Muscle of leg (tissue), 11 donors: ENCODE data around the gene RPRD2. TPM values are rescaled to one million over a fixed set of nuclear protein-coding genes. Genes with fewer than 3 reads are reported as not detected.

ENCODE experiments used
- DNase-seq: peaks from one replicate; pipeline ENCODE4 v3.0.0; 2013
- H3K27ac ChIP-seq: one replicate; pipeline ENCODE4 v1.5.1; 2013; ENCODE audit warnings: mild to moderate bottlenecking, low read length, control low read depth
- H3K27me3 ChIP-seq: one replicate; pipeline ENCODE4 v1.6.1; 2013; ENCODE audit warnings: low read length; ENCODE audit not compliant: control insufficient read depth, insufficient read depth
- H3K36me3 ChIP-seq: one replicate; pipeline ENCODE4 v1.6.1; 2013; ENCODE audit warnings: low read length; ENCODE audit not compliant: control insufficient read depth, insufficient read depth
- H3K4me1 ChIP-seq: one replicate; pipeline ENCODE4 v1.6.1; 2013; ENCODE audit warnings: low read length; ENCODE audit not compliant: control insufficient read depth, insufficient read depth
- H3K4me3 ChIP-seq: one replicate; pipeline ENCODE4 v1.5.1; 2013; ENCODE audit warnings: low read length, control low read depth
- H3K9me3 ChIP-seq: replicated peaks from 2 replicates; pipeline ENCODE4 v1.6.1; 2013; ENCODE audit warnings: low read depth, low read length; ENCODE audit not compliant: control insufficient read depth
- WGBS: methylation state at CpG from one replicate; pipeline ENCODE4 v1.1.5; 2013; ENCODE audit warnings: missing lambda C conversion rate; ENCODE audit not compliant: insufficient coverage; 5-methylcytosine and 5-hydroxymethylcytosine counted together
- polyA plus RNA-seq, 8 donors: library from polyadenylated mRNA; unstranded; fragments of 120-200 nt; gene quantifications; one replicate each; pipeline versions ENCODE4 v1.2.1 to v1.2.3, GENCODE V29; 2013; ENCODE audit warnings: inconsistent platforms in 1 of 8, low replicate concordance in 1 of 8; ENCODE audit not compliant: insufficient read length in 8 of 8, insufficient read depth in 1 of 8
- total RNA-seq: library from RNA; stranded (reverse); fragments of 120-200 nt; gene quantifications from one replicate; pipeline ENCODE4 v1.2.4, GENCODE V29; 2013

RPRD2 gene
- total and polyA plus RNA-seq, 9 donors = 10.2 to 27.3 (median 24.0) TPM

- WGBS = no CpG with 5 or more reads among the region's 2 CpGs
- Histone ChIP-seq H3K4me1 (no peaks in the 10 kb centered on the region), H3K27me3 (no peaks in the 10 kb centered on the region), H3K27ac (no peak overlapping the region), H3K4me3 (no peak overlapping the region), H3K36me3 (no peaks in the 10 kb centered on the region), H3K9me3 (no peaks in the 10 kb centered on the region)
- no peak for DNase-seq
Measured at GRCh38 chr1:150408800-150409199, 44.9 kb downstream of the RPRD2 start.

GRCh38 chr1:150409504-150410362 lies 45.8 kb downstream of the RPRD2 start:
- H3K36me3 ChIP-seq = no peaks in the 10 kb centered on the region
- H3K27me3 ChIP-seq = no peaks in the 10 kb centered on the region
- no peak overlapping the region for H3K4me3 ChIP-seq
- no peak overlapping the region for H3K27ac ChIP-seq
- no peak for DNase-seq
- H3K9me3 ChIP-seq = no peaks in the 10 kb centered on the region
- WGBS = 93% methylated on average over 5 of the region's 12 CpGs
- H3K4me1 ChIP-seq = no peaks in the 10 kb centered on the region

DNA sequence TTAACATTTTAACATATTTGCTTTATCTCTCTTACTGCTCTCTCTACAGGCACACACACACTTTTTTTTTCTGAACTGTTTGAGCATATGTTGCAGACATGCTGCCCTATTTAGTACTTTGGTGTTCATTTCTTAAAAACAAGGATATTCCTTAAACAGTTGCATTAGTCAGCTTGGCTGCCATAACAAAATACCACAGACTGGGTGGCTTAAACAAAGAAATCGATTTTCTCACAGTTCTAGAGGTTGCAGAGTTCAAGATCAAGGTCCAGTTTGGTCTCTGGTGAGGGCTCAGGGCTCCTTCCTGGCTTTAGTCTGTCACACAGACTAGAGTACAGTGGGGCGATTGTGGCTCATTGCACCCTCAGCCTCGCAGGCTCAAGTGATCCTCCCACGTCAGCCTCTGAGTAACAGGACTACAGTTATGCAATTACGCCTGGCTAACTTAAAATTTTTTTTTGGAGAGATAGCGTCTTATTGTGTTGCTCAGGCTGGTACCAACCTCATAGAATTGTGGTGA lies 46.7 kb downstream of the RPRD2 start:
- H3K4me3 ChIP-seq = no peak overlapping the region
- H3K36me3 ChIP-seq = no peaks in the 10 kb centered on the region
- no peaks in the 10 kb centered on the region for H3K27me3 ChIP-seq
- H3K4me1 ChIP-seq = no peaks in the 10 kb centered on the region
- H3K27ac ChIP-seq = no peak overlapping the region
- WGBS = 74% methylated on average over 4 of the region's 6 CpGs
- H3K9me3 ChIP-seq = no peaks in the 10 kb centered on the region
- no peak for DNase-seq

- Histone ChIP-seq H3K4me1 (no peaks in the 10 kb centered on the region), H3K4me3 (no peak overlapping the region), H3K27ac (no peak overlapping the region), H3K36me3 (no peaks in the 10 kb centered on the region), H3K9me3 (no peaks in the 10 kb centered on the region), H3K27me3 (no peaks in the 10 kb centered on the region)
- no peak for DNase-seq
- no CpG with 5 or more reads among the region's 4 CpGs for WGBS
Measured at GRCh38 chr1:150414592-150414991, 50.6 kb downstream of the RPRD2 start.

GRCh38 chr1:150415800-150416199 lies 51.9 kb downstream of the RPRD2 start:
- no peak overlapping the region for H3K4me3 ChIP-seq
- no peaks in the 10 kb centered on the region for H3K9me3 ChIP-seq
- no peaks in the 10 kb centered on the region for H3K4me1 ChIP-seq
- 93% methylated on average over 3 of the region's 3 CpGs for WGBS
- H3K36me3 ChIP-seq = peaks cover 3% of the 10 kb centered on the region
- no peak for DNase-seq
- no peaks in the 10 kb centered on the region for H3K27me3 ChIP-seq
- H3K27ac ChIP-seq = no peak overlapping the region

DNA sequence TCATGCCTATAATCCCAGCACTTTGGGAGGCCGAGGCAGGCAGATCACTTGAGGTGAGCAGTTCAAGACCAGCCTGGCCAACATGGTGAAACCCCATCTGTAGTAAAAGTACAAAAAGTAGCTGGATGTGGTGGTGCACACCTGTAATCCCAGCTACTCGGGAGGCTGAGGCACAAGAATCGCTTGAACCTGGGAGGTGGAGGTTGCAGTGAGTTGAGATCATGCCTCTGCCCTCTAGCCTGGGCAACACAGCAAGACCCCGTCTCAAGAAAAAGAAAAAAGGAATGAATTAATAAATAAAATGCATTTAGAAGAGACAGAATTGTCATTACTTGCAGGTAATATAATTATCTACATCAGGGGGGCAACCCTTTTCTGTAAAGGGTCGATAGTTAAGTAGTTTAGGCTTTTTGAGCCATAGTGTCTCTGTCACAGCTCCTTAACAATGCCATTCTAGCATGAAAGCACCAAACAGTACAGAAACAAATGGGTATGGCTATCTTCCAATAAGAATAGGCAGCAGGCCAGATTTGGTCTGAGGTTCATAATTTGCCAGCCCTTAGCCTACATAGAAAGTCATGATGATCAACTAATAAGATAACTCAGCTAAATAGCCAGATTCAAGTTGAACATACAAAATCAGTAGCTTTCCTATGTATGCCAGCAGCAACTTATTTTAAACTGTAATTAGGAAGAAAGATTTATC lies 56.8 kb downstream of the RPRD2 start:
- no peaks in the 10 kb centered on the region for H3K4me1 ChIP-seq
- peaks cover 9% of the 10 kb centered on the region for H3K36me3 ChIP-seq
- no peaks in the 10 kb centered on the region for H3K9me3 ChIP-seq
- no peak overlapping the region for H3K4me3 ChIP-seq
- H3K27me3 ChIP-seq = no peaks in the 10 kb centered on the region
- DNase-seq = peak; percentile 20
- H3K27ac ChIP-seq = no peak overlapping the region
- 97% methylated on average over 3 of the region's 5 CpGs for WGBS

GRCh38 chr1:150422541-150422940 lies 58.6 kb downstream of the RPRD2 start:
- Histone ChIP-seq H3K27ac (no peak overlapping the region), H3K36me3 (peaks cover 9% of the 10 kb centered on the region), H3K4me1 (no peaks in the 10 kb centered on the region), H3K4me3 (no peak overlapping the region), H3K9me3 (no peaks in the 10 kb centered on the region), H3K27me3 (no peaks in the 10 kb centered on the region)
- no peak for DNase-seq
- WGBS = no CpG with 5 or more reads among the region's 2 CpGs

DNA sequence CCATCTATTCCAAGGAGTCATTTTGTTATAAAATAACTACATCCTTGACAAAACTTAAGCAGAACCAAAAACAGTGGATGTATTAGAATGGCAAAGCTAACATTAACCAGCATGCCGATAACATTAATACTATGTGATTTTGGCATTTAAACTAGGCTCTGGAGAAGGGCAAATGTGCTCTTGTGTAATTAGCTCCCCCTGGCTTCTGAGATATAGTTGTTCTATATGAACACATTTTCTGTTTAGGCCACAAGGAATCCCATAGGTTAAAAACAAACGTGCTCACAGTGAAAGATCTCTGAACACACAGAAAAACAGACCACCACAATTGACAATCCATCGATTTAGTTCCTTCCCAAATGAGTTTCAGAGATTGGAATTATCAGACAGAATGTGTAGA lies 65.9 kb downstream of the RPRD2 start:
- Histone ChIP-seq H3K27ac (no peak overlapping the region), H3K27me3 (no peaks in the 10 kb centered on the region), H3K4me3 (no peak overlapping the region), H3K9me3 (no peaks in the 10 kb centered on the region), H3K36me3 (peaks cover 2% of the 10 kb centered on the region), H3K4me1 (no peaks in the 10 kb centered on the region)
- WGBS = no CpG with 5 or more reads among the region's 3 CpGs
- no peak for DNase-seq

DNA sequence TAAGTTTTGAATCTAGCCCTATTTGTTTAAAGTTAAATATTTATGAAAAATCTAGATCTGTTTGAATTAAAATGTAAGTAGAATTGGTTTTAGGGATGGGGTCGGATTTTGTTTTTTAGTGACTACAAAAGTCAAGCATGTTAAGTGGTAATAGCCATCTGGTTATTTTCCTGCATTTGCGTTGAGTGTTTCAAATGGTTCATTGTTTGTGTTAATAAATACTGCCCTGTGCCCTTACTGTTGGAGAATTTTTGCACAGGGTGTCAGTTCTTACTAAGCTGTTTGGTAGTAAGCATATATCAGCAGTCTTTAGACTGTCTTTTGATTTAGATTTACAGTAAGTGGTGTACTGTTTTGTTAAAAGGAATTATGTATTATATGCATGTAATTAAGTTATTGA lies 77.2 kb downstream of the RPRD2 start:
- Histone ChIP-seq H3K9me3 (no peaks in the 10 kb centered on the region), H3K27ac (no peak overlapping the region), H3K27me3 (no peaks in the 10 kb centered on the region), H3K4me1 (no peaks in the 10 kb centered on the region), H3K36me3 (peaks cover 25% of the 10 kb centered on the region), H3K4me3 (no peak overlapping the region)
- no peak for DNase-seq
- WGBS = 81% methylated on average over 2 of the region's 2 CpGs

- no peak overlapping the region for H3K27ac ChIP-seq
- no peak for DNase-seq
- H3K27me3 ChIP-seq = no peaks in the 10 kb centered on the region
- no peak overlapping the region for H3K4me3 ChIP-seq
- no CpG with 5 or more reads among the region's 1 CpG for WGBS
- H3K36me3 ChIP-seq = peaks cover 25% of the 10 kb centered on the region
- no peaks in the 10 kb centered on the region for H3K4me1 ChIP-seq
- H3K9me3 ChIP-seq = no peaks in the 10 kb centered on the region
Measured at GRCh38 chr1:150444232-150444631, 80.3 kb downstream of the RPRD2 start.
